NCI-H1092 (cell line): ENCODE data around the gene KCND1.
A peak's percentile ranks its signal among the peaks of the same experiment; 100 is the strongest.
"Not testable (repeated sequence)": the region's sequence is repeated elsewhere in the genome, so short reads cannot be mapped to it uniquely, and the experiment has no call there.

Experiments
- DNase-seq: peaks from one replicate; lab custom pipeline; 2025; lab: John Stamatoyannopoulos, UW

Gene KCND1

DNA sequence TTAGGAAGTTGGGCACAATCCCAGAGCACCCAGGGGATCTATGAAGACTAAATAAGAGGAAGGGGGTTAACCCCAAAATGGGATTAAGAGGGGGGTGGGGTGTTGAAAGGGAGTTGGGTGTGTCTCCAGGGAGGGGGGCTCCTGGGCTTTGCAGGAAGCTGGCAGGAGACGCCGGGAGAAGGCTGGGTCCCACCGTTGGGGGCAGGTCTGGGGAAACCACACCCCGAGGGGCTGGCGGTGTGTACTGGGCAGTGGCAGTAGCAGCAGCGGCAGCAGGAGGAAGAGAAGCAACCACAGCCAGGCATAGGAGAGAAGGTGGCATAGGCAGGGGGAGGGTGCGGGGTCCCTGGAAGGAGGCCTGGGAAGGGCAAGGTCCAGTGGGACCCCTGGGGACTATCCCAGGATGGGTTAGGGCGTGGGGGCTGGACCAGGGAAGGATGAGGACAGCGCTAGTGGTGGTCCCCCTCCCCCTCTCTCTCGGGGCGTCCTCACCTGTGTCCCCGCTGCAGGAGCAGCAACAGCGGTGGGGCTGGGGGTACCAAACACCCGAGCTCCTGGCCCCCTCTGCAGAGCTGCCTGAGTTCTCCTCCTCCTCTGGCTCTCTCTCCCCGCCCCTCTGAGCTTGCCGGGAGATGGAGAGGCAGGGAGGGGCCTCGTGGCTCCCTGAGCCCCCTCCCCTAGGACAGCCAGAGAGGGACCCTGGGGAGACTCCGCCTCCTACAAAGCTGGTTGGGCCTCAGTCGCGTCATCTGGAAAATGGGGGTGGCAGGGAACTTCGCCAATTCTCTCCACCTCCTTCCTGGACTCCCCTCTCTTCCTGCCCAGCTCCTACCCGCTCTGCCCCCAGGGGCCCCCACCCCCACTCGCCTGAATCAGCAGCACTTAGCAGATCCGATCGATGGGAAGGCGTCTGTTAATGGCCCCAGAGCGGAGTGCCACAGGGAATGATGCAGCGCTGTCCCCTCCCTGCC is at the start of gene KCND1:
Gene KCND1, minus strand, starts transcription at position 596 of the 971 bp plus-strand sequence. CDS start 1,573 bp downstream, outside the sequence.
- DNase-seq: peak; percentile 47

DNA sequence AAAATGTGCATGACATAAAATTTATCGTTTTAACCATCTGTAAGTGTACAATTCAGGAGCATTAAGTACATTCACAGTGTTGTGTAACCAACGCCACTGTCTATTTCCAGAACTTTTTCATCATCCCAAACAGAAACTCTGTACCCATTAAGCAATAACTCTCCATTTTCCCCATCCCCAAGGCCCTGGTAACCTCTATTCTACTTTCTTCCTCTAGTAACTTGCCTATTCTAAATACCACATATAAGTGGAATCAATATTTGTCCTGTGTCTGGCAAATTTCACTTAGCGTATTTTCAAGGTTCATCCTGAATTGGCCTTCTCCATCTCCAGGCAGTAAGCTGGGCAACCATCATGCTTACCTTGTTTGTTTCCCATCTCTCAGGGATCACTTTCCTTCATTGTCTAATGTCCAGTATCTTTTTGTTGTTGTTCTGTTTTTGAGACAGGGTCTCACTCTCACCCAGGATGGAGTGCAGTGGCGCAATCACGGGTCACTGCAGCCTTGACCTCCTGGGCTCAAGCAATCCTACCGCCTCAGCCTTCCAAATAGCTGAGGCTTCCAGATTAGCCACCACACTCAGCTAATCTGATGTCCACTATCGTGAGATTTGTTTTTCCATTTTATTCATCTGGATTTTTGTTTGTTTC is 48.1 kb upstream of the KCND1 start:
- DNase-seq: no peak

DNA sequence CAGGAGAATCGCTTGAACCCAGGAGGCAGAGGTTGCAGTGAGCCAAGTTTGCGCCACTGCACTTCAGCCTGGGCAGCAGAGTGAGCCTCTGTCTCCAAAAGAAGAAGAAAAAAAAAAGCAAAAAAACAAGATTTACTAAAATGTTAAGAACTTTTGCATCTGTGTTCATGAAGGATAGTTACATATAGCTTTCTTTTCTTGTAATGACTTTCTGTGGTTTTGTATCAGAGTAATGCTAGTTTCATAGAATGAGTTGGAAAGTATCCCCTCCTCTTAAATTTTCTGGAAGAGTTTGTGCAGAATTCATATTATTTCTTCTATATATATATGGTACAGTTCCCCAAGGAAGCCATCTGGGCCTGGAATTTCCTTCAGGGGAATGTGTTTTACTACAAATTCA is 47.4 kb upstream of the KCND1 start:
- DNase-seq: no peak

DNA sequence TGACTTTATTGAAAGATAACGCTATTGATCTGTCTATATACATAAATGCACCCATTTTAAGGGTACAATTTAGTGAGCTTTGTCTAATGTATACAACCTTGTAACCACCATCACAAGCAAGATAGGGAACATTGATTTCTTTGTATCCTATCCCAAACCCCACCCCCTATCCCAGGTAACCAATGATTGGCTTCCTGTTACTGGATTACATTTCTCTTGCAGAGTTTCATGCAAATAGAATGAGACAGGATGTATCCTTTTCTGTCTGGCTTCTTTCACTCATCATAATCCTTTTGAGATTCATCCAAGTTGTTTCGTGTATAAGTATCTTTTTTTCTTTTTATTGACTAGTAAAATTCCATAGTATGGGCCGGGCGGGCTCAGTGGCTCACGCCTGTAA is 32.1 kb upstream of the KCND1 start:
- no peak for DNase-seq

DNA sequence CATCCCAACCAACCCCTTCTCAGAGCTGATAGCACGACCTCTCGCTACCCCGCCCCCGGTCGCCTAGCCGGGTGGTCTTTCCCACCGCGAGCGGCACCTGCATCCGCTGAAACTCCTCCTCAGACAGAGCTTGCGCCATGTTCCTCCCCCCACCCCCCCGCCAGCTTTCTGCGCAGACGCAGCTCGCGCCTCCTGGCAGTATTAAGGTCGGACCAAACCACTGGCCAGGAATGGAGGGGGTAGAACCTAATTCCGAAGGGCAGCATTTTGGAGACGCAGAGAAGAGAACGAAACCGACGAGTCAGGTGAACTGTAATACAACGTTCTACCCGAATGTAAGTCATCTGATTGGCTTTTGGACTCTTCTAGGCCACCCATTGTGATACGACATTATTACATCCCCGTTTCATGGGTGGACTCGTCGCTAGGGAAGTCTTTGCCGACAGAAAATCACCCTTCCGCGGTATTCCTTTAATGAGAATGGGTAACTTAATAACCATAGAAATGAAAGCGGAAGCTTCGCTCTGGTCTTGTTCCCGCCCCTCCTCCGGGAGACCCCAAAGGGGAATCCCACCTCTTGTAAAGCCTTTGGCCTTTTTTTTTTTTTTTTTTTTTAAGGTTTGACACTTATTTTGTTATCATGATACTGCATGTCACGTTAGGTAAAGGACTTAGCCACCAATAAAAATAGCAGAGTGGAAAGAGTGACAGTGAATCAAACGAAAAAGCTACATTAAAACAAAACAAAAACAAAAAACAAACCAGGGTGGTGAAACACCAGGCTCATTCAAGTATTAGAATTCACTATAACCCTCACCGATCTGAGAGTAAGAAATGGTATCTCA is 30.7 kb upstream of the KCND1 start, which contains the start of gene GRIPAP1:
Gene GRIPAP1, minus strand, starts transcription at position 174 of the 845 bp plus-strand sequence. Its CDS starts 35 bp downstream, at position 139.
- peak; percentile 97 for DNase-seq

DNA sequence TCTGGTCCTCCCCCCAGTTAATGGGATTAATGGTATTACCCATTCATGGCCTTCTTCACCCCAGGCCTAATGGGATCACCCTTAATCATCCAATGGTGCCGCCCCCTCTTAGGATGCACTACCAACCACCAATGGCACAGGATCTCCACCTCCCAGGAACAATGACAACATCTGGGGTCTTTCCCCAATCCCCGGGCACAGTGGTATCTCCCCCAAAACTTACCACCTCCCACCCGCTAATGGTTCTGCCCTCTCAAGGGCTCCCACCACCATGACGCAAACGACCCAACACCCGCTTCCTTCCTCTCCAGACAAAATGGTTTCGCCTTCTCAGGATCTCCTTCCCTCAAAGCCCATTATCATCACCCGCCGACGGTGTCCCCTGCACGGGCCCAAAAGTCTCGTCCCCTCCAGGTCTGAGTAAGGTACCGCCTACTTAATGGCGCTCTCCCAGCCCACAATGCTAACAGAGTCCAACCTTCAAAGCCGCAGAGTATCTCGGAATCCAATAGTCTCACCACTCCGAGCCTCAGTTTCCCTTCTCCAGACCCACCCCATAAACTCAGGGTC is 30.0 kb upstream of the KCND1 start:
- peak; percentile 2 for DNase-seq

DNA sequence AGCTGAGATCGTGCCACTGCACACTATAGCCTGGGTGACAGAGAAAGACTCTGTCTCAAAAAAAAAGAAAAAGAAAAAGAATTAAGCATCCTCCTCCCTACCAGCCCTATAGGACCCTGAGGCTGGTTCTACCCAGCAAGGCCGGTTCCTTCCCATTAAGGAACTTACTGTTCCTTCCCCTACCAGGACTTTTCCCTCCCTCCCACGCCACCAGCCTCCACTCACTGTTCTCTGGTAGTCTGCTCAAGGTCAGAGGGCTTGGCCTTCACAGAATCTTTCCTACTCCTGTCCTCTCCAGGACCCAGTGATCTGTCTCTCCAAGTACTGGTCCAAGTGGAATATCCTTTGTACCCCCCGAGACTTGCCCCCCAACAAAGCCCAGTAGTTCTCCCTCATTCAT is 29.0 kb upstream of the KCND1 start:
- DNase-seq: no peak

DNA sequence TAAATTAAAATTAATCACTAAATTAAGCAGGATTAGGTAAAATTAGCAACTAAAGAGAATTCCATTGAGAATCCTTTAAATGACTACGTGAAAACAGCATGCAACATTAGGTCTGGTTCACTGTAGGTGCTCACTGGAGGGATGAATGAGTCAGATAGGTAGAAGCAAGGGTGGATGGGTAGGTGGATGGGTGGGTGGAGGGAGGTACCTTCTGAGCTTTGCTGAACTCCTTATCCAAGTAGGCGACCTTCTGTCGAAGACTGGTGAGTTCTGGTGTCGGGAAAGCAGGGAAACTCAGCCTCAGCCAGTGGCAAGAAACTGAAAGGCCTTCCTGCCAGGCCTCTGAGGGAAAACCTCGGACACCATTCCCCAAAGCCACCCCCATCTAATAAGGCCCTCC is 27.4 kb upstream of the KCND1 start:
- DNase-seq: no peak

DNA sequence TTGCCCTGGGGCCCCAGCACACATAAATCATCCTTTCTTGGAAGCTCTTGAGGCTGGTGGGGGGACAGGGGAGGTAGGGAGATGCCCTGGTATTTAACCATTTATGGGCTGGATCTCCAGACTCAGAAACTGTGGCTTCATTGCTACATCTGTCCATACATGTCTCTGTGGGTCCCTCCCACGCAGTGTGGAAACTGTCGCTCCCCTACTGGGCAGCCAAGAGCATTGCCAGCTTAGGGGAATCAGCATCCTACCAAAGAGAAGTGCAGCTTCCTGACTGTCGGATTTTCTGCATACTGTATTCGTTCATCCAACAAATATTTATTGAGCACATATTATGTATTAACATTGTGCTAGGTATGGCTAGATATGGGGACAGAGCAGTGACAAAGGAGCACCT is 26.7 kb upstream of the KCND1 start:
- DNase-seq: no peak

DNA sequence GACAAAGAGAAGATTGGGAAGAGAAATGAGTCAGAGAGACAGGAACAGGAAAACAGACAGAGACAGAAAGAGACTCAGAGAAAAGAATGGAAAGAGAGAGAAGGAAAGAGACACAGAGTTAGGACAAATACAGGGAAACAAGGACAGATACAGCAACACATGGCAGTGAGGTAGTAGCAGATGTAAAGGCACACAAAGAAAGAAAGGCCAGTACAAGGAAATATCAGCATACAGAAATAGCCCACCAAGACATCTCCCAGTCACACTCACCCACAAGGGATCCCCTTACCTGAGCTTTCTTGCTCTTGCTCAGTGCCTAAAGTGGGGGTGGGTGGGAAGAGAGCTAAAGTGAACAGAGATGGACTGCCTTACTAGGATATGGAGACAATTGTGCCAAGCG is 26.2 kb upstream of the KCND1 start:
- DNase-seq: no peak

DNA sequence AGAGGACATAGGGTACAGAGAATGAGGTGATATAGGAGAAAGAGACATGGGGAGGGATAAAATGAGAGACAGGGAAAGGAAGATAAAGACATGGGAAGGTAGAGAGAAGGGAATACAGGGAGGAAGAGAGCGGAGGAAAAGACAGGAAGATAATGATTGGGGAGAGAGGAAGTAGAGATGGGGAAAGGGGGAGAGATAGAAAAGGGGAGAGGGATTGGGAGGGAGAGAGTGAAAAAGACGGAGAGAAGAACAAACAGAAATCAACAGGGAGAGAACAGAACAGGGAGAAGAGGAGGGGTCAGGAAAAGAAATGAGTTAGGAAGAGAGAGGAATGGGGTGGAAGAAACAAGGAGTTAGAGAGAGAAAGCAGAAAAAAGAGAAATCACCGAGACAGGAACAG is 25.8 kb upstream of the KCND1 start:
- no peak for DNase-seq

DNA sequence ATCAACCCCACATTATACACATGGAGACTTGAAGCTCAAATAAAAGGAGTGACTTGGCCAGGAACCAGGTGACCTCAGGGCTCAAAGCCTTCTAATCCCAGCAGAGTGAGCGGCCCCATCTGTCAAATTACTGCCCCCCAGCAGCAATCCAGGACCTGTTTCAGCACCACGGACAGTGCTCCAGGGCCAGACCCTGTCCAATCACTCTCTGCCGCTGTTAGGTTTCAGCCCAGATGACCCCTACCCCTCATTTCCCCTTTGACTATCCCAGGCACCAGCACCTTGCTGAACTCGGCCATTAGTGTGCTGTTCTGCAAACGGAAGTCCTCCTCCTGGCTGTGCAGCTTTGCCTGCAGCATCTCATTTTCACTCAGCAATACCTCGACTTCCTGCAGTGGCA is 25.3 kb upstream of the KCND1 start:
- no peak for DNase-seq

DNA sequence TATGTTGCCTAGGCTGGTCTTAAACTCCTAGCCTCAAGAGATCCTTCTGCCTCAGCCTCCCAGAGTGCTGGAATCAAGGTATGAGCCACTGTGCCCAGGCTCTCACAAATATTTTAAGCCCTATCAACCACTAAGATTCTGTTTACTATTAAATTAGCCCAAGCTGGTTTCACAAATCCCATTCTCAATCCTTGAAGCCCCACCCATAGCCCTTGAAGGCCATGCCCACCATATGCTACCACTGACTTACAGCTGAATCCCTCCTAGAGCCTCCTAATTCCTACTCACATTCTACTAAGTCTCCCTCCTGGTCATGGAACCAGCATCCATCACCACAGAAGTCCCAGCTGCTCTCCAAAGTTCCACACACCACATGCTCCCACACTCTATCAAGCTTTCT is 20.7 kb upstream of the KCND1 start:
- no peak for DNase-seq

DNA sequence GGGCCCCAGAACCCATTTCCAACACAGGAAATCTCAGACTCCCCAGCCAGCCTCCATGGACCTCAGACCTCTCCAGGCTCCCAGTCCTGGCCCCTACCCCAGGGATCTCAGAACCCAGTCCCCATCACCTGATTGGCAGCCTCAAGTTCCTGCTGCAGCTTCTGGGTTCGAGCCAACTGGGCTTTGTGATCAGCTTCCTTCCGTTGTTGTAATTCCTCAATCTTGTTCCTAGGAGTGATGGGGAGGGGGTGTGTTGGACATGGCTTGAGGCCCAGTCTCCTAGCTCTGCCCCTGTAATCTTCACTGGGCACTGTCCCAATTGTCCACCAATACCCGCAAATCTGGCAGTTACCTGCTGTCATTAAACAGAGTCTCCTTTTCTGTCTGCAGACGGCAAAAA is 17.8 kb upstream of the KCND1 start:
- DNase-seq: no peak

DNA sequence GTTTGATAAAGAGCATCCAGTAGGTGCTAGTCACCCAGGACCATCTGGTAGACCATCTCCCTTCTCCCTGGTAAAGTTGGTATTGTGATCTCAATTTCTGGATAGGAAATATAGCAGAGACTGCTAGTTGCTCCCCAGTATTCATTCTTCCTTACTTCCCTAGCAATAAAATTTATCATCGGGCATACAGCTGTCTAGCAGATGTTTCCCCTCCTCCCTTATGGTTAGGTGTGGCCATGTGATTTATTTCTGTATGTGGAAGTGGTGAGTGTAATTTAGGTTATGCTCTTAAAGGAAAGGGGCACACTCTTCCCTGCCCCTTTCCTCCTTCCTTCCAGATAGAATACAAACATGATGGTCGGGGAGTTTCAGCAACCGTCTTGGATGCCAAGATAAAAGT is 12.3 kb upstream of the KCND1 start:
- DNase-seq: no peak

DNA sequence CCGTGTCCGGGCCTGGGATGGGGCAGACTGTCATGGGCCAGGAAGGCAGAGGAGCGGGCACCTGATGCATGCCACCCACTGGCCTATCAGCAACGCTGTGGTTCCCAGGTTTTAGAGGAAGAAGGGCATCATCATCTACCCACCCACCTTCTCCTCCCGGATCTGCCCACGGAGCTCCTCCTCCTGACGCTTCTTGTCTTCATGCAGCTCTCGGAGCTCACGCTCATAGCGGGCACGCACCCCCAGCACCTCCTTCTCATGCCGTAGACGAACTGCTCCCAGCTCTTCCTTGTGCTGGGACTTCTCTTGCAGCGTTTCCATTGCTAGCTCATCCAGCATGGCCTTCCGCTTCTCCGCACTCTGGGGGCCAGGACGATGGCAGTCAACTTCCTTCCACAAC is 11.4 kb upstream of the KCND1 start:
- no peak for DNase-seq

DNA sequence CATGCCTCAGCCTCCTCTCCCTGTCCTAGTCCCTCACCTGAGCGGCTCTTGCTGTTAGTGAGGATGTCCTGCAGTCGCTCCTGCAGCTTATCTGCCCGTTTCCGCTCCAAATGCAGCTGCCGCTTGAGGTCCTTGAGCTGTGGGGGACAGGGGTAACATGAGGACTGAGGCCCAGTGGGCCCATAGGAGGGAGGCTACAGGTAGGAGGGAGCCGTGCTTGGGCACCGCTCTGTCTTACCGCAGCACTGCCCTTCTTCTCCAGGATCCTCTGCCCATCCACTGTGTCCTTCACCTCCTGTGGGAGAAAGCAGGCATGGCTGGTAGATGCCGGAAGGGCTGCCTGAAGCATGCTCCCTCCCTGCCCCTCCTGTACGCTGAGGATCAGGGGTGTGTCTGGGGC is 9.5 kb upstream of the KCND1 start:
- DNase-seq: no peak

DNA sequence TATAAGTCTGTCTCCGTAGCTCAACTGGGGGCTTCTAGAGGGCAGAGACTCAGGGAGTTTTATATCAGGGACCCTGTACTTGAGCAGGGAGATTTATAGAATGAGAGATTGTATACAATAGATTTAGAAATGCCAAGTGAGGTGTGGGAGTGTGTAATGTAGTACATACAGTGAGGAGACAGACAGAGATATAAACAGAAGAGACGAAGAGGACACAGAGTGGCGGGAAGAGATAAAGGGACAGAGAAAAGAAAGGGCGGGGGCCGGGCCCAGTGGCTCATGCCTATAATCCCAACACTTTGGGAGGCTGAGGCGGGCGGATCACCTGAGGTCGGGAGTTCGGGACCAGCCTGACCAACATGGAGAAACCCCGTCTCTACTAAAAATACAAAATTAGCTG is 8.7 kb upstream of the KCND1 start:
- DNase-seq: not testable (repeated sequence)

DNA sequence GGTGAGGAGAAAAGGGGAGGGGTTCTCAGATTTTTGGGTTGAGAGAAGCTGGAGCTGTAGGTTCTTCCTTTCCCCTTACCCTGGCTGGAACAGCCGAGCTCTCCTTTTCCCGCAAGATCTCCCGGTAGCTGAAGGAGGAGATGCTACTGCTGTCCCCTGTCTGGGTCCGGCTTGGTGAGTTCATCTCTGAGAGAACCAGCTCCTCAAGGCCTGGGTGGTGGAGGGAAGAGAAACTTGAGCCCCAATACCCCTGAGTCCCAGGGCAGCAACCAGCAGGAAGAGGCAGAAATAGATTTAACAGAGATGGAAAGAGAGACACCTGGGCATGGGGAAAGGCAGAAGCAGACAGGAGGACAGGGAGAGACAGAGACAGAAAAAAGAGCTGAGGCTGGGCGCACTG is 6.6 kb upstream of the KCND1 start:
- DNase-seq: no peak

DNA sequence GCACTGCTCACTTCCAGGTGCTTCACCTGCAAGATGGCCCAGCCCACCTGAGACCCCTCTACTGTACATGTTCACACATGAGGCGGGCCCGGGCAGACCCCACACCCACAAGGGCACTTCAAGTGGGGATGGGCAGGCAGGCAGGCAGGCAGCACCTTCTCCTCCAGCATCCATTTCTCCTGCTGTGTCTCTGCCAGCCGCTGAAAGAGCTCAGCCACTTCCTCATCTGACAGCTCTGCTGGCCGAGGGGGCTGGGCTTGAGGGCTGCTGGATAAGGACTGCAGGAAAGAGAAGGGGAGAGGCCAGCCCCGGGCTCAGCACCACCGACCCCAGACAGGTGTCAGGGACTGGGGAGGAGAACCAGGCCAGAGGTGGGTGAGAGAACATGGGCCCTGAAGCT is 4.4 kb upstream of the KCND1 start:
- no peak for DNase-seq

DNA sequence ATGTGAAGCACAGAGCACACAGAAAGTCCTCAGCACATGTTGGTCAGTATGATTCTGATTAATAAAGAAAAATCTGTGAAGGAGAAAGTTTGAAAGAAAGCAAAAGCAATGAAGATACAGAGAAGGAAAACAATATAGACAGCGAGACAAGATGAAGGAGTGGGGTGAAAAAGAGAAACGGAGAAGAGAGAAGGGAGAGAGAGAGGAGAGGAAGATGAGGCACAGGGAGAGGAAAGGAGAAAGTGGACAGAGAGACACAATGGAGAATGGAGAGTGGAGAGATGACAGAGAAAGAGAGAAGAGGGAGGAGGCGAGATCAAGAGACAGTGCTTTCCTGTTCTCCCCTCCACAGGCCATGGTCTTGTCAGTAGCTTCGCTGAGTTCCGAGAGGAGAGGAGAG is 3.9 kb upstream of the KCND1 start:
- DNase-seq: no peak

DNA sequence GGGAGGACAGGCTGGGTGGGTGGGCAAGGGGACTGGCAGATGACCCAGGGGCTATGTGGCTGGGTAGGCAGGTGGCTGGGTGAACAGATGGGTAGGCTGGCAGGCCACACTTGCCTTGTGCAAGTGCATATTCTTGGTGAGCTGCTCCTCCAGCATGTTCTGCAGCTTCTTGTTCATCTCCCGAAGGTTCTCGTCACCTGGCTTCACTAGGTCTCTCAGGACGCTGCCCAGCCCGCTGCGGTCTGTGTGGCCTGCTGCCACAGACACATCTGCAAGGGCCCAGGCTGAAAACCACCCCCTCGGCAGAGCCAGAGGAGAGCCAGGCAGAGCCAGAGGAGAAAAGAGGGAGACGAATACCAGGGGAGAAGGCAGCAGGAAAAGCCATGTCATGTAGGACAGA is 3.4 kb upstream of the KCND1 start:
- DNase-seq: no peak
